H9 (cell line): ENCODE measurements around the gene TMEM164. TPM values are rescaled to one million over a fixed set of nuclear protein-coding genes. Genes with fewer than 3 reads are reported as not detected.

Source experiments
- DNase-seq: peaks from one replicate; pipeline ENCODE4 v3.0.0-alpha.2; 2017
- H2AFZ ChIP-seq: one replicate; pipeline ENCODE4 v1.6.1; 2013; ENCODE audit warnings: mild to moderate bottlenecking, low read length, control low read depth, moderate library complexity
- H2AK5ac ChIP-seq: 2 replicates; pipeline ENCODE4 v1.6.1; 2013; ENCODE audit warnings: low read length, control low read depth, mixed read lengths; ENCODE audit not compliant: insufficient read length
- H2BK120ac ChIP-seq: one replicate; pipeline ENCODE4 v1.6.1; 2013; ENCODE audit warnings: low read depth, mild to moderate bottlenecking, low read length, control low read depth, inconsistent platforms; ENCODE audit not compliant: poor library complexity, severe bottlenecking
- H2BK12ac ChIP-seq: 2 replicates; pipeline ENCODE4 v1.6.1; 2013; ENCODE audit warnings: low read length, control low read depth, mixed read lengths, low read depth; ENCODE audit not compliant: insufficient read length
- H2BK15ac ChIP-seq: 2 replicates; pipeline ENCODE4 v1.6.1; 2013; ENCODE audit warnings: low read depth, low read length, control low read depth
- H2BK20ac ChIP-seq: one replicate; pipeline ENCODE4 v1.6.1; 2013; ENCODE audit warnings: low read depth, mild to moderate bottlenecking, low read length, control low read depth, inconsistent platforms; ENCODE audit not compliant: poor library complexity, severe bottlenecking
- H2BK5ac ChIP-seq: 2 replicates; pipeline ENCODE4 v1.6.1; 2013; ENCODE audit warnings: low read length, control low read depth, mixed read lengths; ENCODE audit not compliant: insufficient read length
- H3K14ac ChIP-seq: 2 replicates; pipeline ENCODE4 v1.6.1; 2013; ENCODE audit warnings: low read length, control low read depth; ENCODE audit not compliant: insufficient read depth
- H3K18ac ChIP-seq: 2 replicates; pipeline ENCODE4 v1.6.1; 2013; ENCODE audit warnings: low read depth, mild to moderate bottlenecking, mixed read lengths, low read length, control low read depth; ENCODE audit not compliant: insufficient read length
- H3K23ac ChIP-seq: 2 replicates; pipeline ENCODE4 v1.6.1; 2013; ENCODE audit warnings: low read length, control low read depth, mixed read lengths, low read depth; ENCODE audit not compliant: insufficient read length
- H3K23me2 ChIP-seq: 2 replicates; pipeline ENCODE4 v1.6.1; 2013; ENCODE audit warnings: low read depth, mild to moderate bottlenecking, mixed read lengths, low read length, control low read depth; ENCODE audit not compliant: insufficient read length, poor library complexity, severe bottlenecking
- H3K27ac ChIP-seq: 2 replicates; pipeline ENCODE4 v1.5.1; 2013; ENCODE audit warnings: low read length, control low read depth, mixed read lengths, low read depth; ENCODE audit not compliant: insufficient read length
- H3K27me3 ChIP-seq: 2 replicates; pipeline ENCODE4 v1.6.1; 2013; ENCODE audit warnings: low read length, control low read depth, inconsistent platforms; ENCODE audit not compliant: insufficient read depth
- H3K4ac ChIP-seq: 2 replicates; pipeline ENCODE4 v1.6.1; 2013; ENCODE audit warnings: low read depth, mild to moderate bottlenecking, control low read depth, inconsistent platforms, low read length, moderate library complexity
- H3K4me1 ChIP-seq: 2 replicates; pipeline ENCODE4 v1.6.1; 2013; ENCODE audit warnings: low read length, control low read depth, inconsistent platforms; ENCODE audit not compliant: insufficient read depth
- H3K4me2 ChIP-seq: 2 replicates; pipeline ENCODE4 v1.6.1; 2013; ENCODE audit warnings: low read length, control low read depth, mixed read lengths; ENCODE audit not compliant: insufficient read length, insufficient read depth
- H3K56ac ChIP-seq: 2 replicates; pipeline ENCODE4 v1.6.1; 2013; ENCODE audit warnings: low read depth, mild to moderate bottlenecking, mixed read lengths, low read length, control low read depth; ENCODE audit not compliant: insufficient read length
- H3K79me1 ChIP-seq: 2 replicates; pipeline ENCODE4 v1.6.1; 2013; ENCODE audit warnings: low read depth, mild to moderate bottlenecking, moderate library complexity, low read length, control low read depth, inconsistent platforms; ENCODE audit not compliant: insufficient read depth, poor library complexity, severe bottlenecking
- H3K79me2 ChIP-seq: 2 replicates; pipeline ENCODE4 v1.6.1; 2013; ENCODE audit warnings: low read length, control low read depth, inconsistent platforms; ENCODE audit not compliant: insufficient read depth
- H3K9ac ChIP-seq: 2 replicates; pipeline ENCODE4 v1.6.1; 2013; ENCODE audit warnings: low read length, control low read depth, mixed read lengths; ENCODE audit not compliant: insufficient read length; ENCODE audit errors: extremely low read depth
- H3K9me3 ChIP-seq: one replicate; pipeline ENCODE4 v1.6.1; 2013; ENCODE audit warnings: low read depth, low read length, inconsistent platforms; ENCODE audit not compliant: control insufficient read depth
- H3T11ph ChIP-seq: one replicate; pipeline ENCODE4 v1.6.1; 2013; ENCODE audit warnings: mild to moderate bottlenecking, low read length, control low read depth, inconsistent platforms
- H4K20me1 ChIP-seq: one replicate; pipeline ENCODE4 v1.6.1; 2013; ENCODE audit not compliant: control insufficient read depth, insufficient read length, insufficient read depth
- H4K5ac ChIP-seq: 2 replicates; pipeline ENCODE4 v1.6.1; 2013; ENCODE audit warnings: low read depth, mild to moderate bottlenecking, mixed read lengths, low read length, control low read depth; ENCODE audit not compliant: insufficient read length
- H4K8ac ChIP-seq: replicated peaks from 2 replicates; pipeline ENCODE4 v1.6.1; 2013; ENCODE audit warnings: low read length, control low read depth, mixed read lengths, low read depth; ENCODE audit not compliant: insufficient read length
- H4K91ac ChIP-seq: 2 replicates; pipeline ENCODE4 v1.6.1; 2013; ENCODE audit warnings: low read depth, mild to moderate bottlenecking, moderate library complexity, mixed read lengths, low read length, control low read depth; ENCODE audit not compliant: insufficient read length
- H3K27ac Mint-ChIP-seq, 3 experiments: 2 replicates in 2 of 3; 3 replicates in 1 of 3; pipeline ENCODE4 v1.8.0; 2020 to 2021; ENCODE audit warnings: mixed read lengths in 3 of 3, mild to moderate bottlenecking in 1 of 3, moderate library complexity in 1 of 3
- H3K27me3 Mint-ChIP-seq: 2 replicates; pipeline ENCODE4 v1.8.0; 2021; ENCODE audit warnings: low read depth, mild to moderate bottlenecking, moderate library complexity, mixed read lengths
- H3K36me3 Mint-ChIP-seq, 3 experiments: 2 replicates in 2 of 3; 3 replicates in 1 of 3; pipeline ENCODE4 v1.8.0; 2020 to 2021; ENCODE audit warnings: low read depth in 3 of 3, mixed read lengths in 3 of 3; ENCODE audit not compliant: insufficient read depth in 1 of 3
- H3K4me1 Mint-ChIP-seq, 2 experiments: 2 replicates each; pipeline ENCODE4 v1.8.0; 2020; ENCODE audit warnings: mixed read lengths in 2 of 2
- H3K4me3 Mint-ChIP-seq, 2 experiments: 2 replicates in 1 of 2; 3 replicates in 1 of 2; pipeline ENCODE4 v1.8.0; 2020 to 2021; ENCODE audit warnings: mild to moderate bottlenecking in 2 of 2, mixed read lengths in 2 of 2, moderate library complexity in 1 of 2
- H3K9me3 Mint-ChIP-seq, 2 experiments: 2 replicates in 1 of 2; 3 replicates in 1 of 2; pipeline ENCODE4 v1.8.0; 2020; ENCODE audit warnings: mild to moderate bottlenecking in 2 of 2, mixed read lengths in 2 of 2, moderate library complexity in 1 of 2
- CTCF ChIP-seq: fragments of 200-600 bp; sonication (generic); conservative IDR thresholded peaks from 3 replicates; pipeline ENCODE4 v1.8.0; 2021; ENCODE audit warnings: antibody characterized with exemption, mild to moderate bottlenecking
- WGBS: extraction: QIAGEN DNeasy Blood & Tissue Kit; methylation state at CpG from one replicate; pipeline ENCODE4 v1.1.7; 2013; ENCODE audit warnings: missing lambda C conversion rate, low lambda C conversion rate, mixed read lengths; ENCODE audit not compliant: insufficient read length; ENCODE audit errors: extremely low coverage; 5-methylcytosine and 5-hydroxymethylcytosine counted together
- total RNA-seq: library from RNA; stranded (reverse); gene quantifications from 2 replicates; pipeline ENCODE4 v1.2.1, GENCODE V29; 2021

Gene TMEM164
- total RNA-seq, 1 experiment from 2014 or later: 30.4 TPM

GRCh38 chrX:110216027-110216426, 213.1 kb downstream of the TMEM164 start:
- Histone ChIP-seq H3K18ac (no peak overlapping the region), H2AFZ (no peak overlapping the region), H2BK12ac (no peak overlapping the region), H2BK15ac (no peak overlapping the region), H3K9ac (no peak overlapping the region), H3K27me3 (no peaks in the 10 kb centered on the region), H3K56ac (no peak overlapping the region), H3K14ac (no peak overlapping the region), H4K8ac (no peak overlapping the region), H3T11ph (no peak overlapping the region), H2BK20ac (no peak overlapping the region), H3K79me1 (no peaks in the 10 kb centered on the region), H4K20me1 (no peaks in the 10 kb centered on the region), H3K4me2 (no peak overlapping the region), H3K27ac (no peak overlapping the region), H3K79me2 (no peaks in the 10 kb centered on the region), H4K91ac (no peak overlapping the region), H2BK120ac (no peak overlapping the region), H3K4ac (no peak overlapping the region), H3K9me3 (no peaks in the 10 kb centered on the region), H2BK5ac (no peak overlapping the region), H3K4me1 (no peaks in the 10 kb centered on the region), H3K23ac (no peak overlapping the region), H2AK5ac (no peak overlapping the region), H4K5ac (no peak overlapping the region), H3K23me2 (no peaks in the 10 kb centered on the region)
- no peak for DNase-seq
- WGBS: no CpG with 5 or more reads among the region's 4 CpGs
- no peak overlapping the region for H3K4me3 Mint-ChIP-seq
- no peaks in the 10 kb centered on the region; a peak in 1 of 7 replicates for H3K36me3 Mint-ChIP-seq
- no peak overlapping the region for H3K27ac Mint-ChIP-seq
- TF ChIP-seq CTCF: no peak
- H3K4me1 Mint-ChIP-seq: peaks cover 0 to 2% of the 10 kb centered on the region in 2 experiments; a peak in 1 of 4 replicates
- H3K27me3 Mint-ChIP-seq: no peaks in the 10 kb centered on the region
- H3K9me3 Mint-ChIP-seq: no peaks in the 10 kb centered on the region
